ENCODE data around the gene TGFB1. TPM values are rescaled to one million over a fixed set of nuclear protein-coding genes. Genes with fewer than 3 reads are reported as not detected.

Gene TGFB1
- total RNA-seq, 1 experiment from 2014 or later, result 30.1 TPM

DNA sequence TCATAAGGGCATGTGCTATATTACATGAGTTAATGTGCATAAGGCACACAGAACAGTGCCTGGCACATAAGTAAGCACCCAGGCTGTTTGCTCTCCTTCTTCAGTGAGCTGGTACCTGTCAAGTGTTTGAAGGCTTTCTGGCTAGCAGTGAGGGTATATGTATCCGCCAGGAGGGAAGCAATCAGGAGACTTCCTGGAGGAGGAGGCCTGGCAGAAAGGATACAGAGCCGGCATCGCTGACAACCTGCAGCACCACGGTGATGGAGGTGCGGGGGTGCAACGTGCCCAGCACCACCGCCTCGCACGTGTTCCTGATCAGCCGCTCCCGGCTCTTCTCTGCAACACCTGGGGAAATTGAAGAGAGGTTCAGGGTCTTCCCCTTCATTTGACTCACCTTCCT is 37.9 kb upstream of the TGFB1 start:
- Histone ChIP-seq H3K56ac (ENCODE audit: insufficient read length, low read depth, low read length) (no peak overlapping the region), H3K18ac (ENCODE audit: insufficient read length, low read depth, low read length) (no peak overlapping the region), H3K4ac (ENCODE audit: low read depth, low read length) (no peak overlapping the region), H3K14ac (ENCODE audit: insufficient read depth, low read length) (no peak overlapping the region), H2BK5ac (ENCODE audit: insufficient read length, low read length) (no peak overlapping the region), H2BK120ac (ENCODE audit: low read depth, low read length, poor library complexity, severe bottlenecking) (no peak overlapping the region), H2BK12ac (ENCODE audit: insufficient read length, low read depth, low read length) (no peak overlapping the region), H3K23ac (ENCODE audit: insufficient read length, low read depth, low read length) (no peak overlapping the region), H2AFZ (ENCODE audit: low read length) (no peak overlapping the region), H2BK20ac (ENCODE audit: low read depth, low read length, poor library complexity, severe bottlenecking) (no peak overlapping the region), H2AK5ac (ENCODE audit: insufficient read length, low read length) (no peak overlapping the region), H3K23me2 (ENCODE audit: insufficient read length, low read depth, low read length, poor library complexity, severe bottlenecking) (no peaks in the 10 kb centered on the region), H4K5ac (ENCODE audit: insufficient read length, low read depth, low read length) (no peak overlapping the region), H3K79me1 (ENCODE audit: insufficient read depth, low read depth, low read length, poor library complexity, severe bottlenecking) (no peaks in the 10 kb centered on the region), H3K4me2 (ENCODE audit: insufficient read depth, insufficient read length, low read length) (no peak overlapping the region), H3K4me1 (ENCODE audit: insufficient read depth, low read length) (no peaks in the 10 kb centered on the region), H3K9me3 (ENCODE audit: control insufficient read depth, low read depth, low read length) (no peaks in the 10 kb centered on the region), H3K27ac (ENCODE audit: insufficient read length, low read depth, low read length) (no peak overlapping the region), H3K27me3 (ENCODE audit: insufficient read depth, low read length) (no peaks in the 10 kb centered on the region), H3K9ac (ENCODE audit: extremely low read depth, insufficient read length, low read length) (no peak overlapping the region), H3T11ph (ENCODE audit: low read length) (no peak overlapping the region), H3K79me2 (ENCODE audit: insufficient read depth, low read length) (no peaks in the 10 kb centered on the region), H4K91ac (ENCODE audit: insufficient read length, low read depth, low read length) (no peak overlapping the region), H4K8ac (replicated peaks; ENCODE audit: insufficient read length, low read depth, low read length) (no peak overlapping the region), H4K20me1 (ENCODE audit: control insufficient read depth, insufficient read depth, insufficient read length) (no peaks in the 10 kb centered on the region), H2BK15ac (ENCODE audit: low read depth, low read length) (no peak overlapping the region)
- DNase-seq, result no peak
- Mint-ChIP-seq H3K4me1 (peaks cover 11% of the 10 kb centered on the region in 2 experiments), H3K9me3 (no peaks in the 10 kb centered on the region), H3K27ac (no peak overlapping the region; a peak in 1 of 7 replicates), H3K27me3 (ENCODE audit: low read depth) (no peaks in the 10 kb centered on the region), H3K36me3 (ENCODE audit: insufficient read depth in 1 of 3, low read depth in 3 of 3) (peaks cover 2 to 62% (median 23%) of the 10 kb centered on the region in 3 experiments; a peak in 5 of 7 replicates), H3K4me3 (no peak overlapping the region)
- TF ChIP-seq, protein P1, sequence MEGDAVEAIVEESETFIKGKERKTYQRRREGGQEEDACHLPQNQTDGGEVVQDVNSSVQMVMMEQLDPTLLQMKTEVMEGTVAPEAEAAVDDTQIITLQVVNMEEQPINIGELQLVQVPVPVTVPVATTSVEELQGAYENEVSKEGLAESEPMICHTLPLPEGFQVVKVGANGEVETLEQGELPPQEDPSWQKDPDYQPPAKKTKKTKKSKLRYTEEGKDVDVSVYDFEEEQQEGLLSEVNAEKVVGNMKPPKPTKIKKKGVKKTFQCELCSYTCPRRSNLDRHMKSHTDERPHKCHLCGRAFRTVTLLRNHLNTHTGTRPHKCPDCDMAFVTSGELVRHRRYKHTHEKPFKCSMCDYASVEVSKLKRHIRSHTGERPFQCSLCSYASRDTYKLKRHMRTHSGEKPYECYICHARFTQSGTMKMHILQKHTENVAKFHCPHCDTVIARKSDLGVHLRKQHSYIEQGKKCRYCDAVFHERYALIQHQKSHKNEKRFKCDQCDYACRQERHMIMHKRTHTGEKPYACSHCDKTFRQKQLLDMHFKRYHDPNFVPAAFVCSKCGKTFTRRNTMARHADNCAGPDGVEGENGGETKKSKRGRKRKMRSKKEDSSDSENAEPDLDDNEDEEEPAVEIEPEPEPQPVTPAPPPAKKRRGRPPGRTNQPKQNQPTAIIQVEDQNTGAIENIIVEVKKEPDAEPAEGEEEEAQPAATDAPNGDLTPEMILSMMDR (conservative IDR thresholded peaks at IDR 0.05), result no peak
- no CpG with 5 or more reads among the region's 11 CpGs for WGBS (ENCODE audit: extremely low coverage, insufficient read length, low lambda C conversion rate)

All from H9 (cell line).